ENCODE results near the gene APOL3. TPM values are rescaled to one million over a fixed set of nuclear protein-coding genes. Genes with fewer than 3 reads are reported as not detected.

The APOL3 gene
- total RNA-seq, 1 experiment from 2014 or later, result not detected

DNA sequence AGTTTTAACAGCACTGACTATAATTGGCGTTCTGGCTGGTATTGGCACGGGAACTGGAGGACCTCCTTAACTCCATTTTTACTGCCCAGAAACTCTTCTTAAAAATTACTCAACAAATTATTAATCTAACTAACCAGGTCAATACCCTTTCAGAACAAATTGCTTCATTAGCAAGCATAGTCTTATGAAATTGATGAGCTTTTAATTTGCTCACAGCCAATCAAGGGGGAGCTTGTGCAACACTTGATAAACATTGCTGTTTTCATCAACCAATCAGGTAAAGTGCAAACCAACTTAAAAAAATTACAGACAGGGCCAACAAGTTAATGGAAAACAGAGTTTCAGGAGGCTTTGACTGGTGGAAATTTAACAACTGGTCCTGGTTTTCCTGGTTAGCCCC is 4.6 kb upstream of the APOL3 start:
- no peaks in the 10 kb centered on the region for H3K27me3 ChIP-seq (ENCODE audit: insufficient read depth, low read length)
- no CpG with 5 or more reads among the region's 2 CpGs for WGBS (ENCODE audit: extremely low coverage, insufficient read length, low lambda C conversion rate)
- no peak overlapping the region for H2BK20ac ChIP-seq (ENCODE audit: low read depth, low read length, poor library complexity, severe bottlenecking)
- Mint-ChIP-seq H3K4me3 (no peak overlapping the region), H3K9me3 (peaks cover 4 to 9% of the 10 kb centered on the region in 2 experiments), H3K4me1 (peaks cover 10 to 15% of the 10 kb centered on the region in 2 experiments), H3K36me3 (ENCODE audit: insufficient read depth in 1 of 3, low read depth in 3 of 3) (peaks cover 4 to 7% (median 5%) of the 10 kb centered on the region in 3 experiments; a peak in 5 of 7 replicates), H3K27me3 (ENCODE audit: low read depth) (peaks cover 7% of the 10 kb centered on the region), H3K27ac (no peak overlapping the region)
- TF ChIP-seq, protein P1, sequence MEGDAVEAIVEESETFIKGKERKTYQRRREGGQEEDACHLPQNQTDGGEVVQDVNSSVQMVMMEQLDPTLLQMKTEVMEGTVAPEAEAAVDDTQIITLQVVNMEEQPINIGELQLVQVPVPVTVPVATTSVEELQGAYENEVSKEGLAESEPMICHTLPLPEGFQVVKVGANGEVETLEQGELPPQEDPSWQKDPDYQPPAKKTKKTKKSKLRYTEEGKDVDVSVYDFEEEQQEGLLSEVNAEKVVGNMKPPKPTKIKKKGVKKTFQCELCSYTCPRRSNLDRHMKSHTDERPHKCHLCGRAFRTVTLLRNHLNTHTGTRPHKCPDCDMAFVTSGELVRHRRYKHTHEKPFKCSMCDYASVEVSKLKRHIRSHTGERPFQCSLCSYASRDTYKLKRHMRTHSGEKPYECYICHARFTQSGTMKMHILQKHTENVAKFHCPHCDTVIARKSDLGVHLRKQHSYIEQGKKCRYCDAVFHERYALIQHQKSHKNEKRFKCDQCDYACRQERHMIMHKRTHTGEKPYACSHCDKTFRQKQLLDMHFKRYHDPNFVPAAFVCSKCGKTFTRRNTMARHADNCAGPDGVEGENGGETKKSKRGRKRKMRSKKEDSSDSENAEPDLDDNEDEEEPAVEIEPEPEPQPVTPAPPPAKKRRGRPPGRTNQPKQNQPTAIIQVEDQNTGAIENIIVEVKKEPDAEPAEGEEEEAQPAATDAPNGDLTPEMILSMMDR (conservative IDR thresholded peaks at IDR 0.05), result no peak
- DNase-seq, result no peak
- H3K4me1 ChIP-seq (ENCODE audit: insufficient read depth, low read length), result no peaks in the 10 kb centered on the region
- H2AFZ ChIP-seq (ENCODE audit: low read length), result no peak overlapping the region
- H2BK120ac ChIP-seq (ENCODE audit: low read depth, low read length, poor library complexity, severe bottlenecking), result no peak overlapping the region
- no peaks in the 10 kb centered on the region for H3K23me2 ChIP-seq (ENCODE audit: insufficient read length, low read depth, low read length, poor library complexity, severe bottlenecking)
- no peak overlapping the region for H2AK5ac ChIP-seq (ENCODE audit: insufficient read length, low read length)
- H3K9ac ChIP-seq (ENCODE audit: extremely low read depth, insufficient read length, low read length), result no peak overlapping the region
- H3K79me1 ChIP-seq (ENCODE audit: insufficient read depth, low read depth, low read length, poor library complexity, severe bottlenecking), result no peaks in the 10 kb centered on the region
- no peak overlapping the region for H2BK5ac ChIP-seq (ENCODE audit: insufficient read length, low read length)
- no peak overlapping the region for H3K14ac ChIP-seq (ENCODE audit: insufficient read depth, low read length)
- no peak overlapping the region for H3K56ac ChIP-seq (ENCODE audit: insufficient read length, low read depth, low read length)
- no peaks in the 10 kb centered on the region for H4K20me1 ChIP-seq (ENCODE audit: control insufficient read depth, insufficient read depth, insufficient read length)
- no peak overlapping the region for H4K5ac ChIP-seq (ENCODE audit: insufficient read length, low read depth, low read length)
- H4K8ac ChIP-seq (replicated peaks; ENCODE audit: insufficient read length, low read depth, low read length), result no peak overlapping the region
- H2BK12ac ChIP-seq (ENCODE audit: insufficient read length, low read depth, low read length), result no peak overlapping the region
- no peak overlapping the region for H3K27ac ChIP-seq (ENCODE audit: insufficient read length, low read depth, low read length)
- H3K4me2 ChIP-seq (ENCODE audit: insufficient read depth, insufficient read length, low read length), result no peak overlapping the region
- no peak overlapping the region for H4K91ac ChIP-seq (ENCODE audit: insufficient read length, low read depth, low read length)
- H2BK15ac ChIP-seq (ENCODE audit: low read depth, low read length), result no peak overlapping the region
- H3K9me3 ChIP-seq (ENCODE audit: control insufficient read depth, low read depth, low read length), result no peaks in the 10 kb centered on the region
- no peak overlapping the region for H3K23ac ChIP-seq (ENCODE audit: insufficient read length, low read depth, low read length)
- H3K4ac ChIP-seq (ENCODE audit: low read depth, low read length), result no peak overlapping the region
- H3T11ph ChIP-seq (ENCODE audit: low read length), result no peak overlapping the region
- H3K79me2 ChIP-seq (ENCODE audit: insufficient read depth, low read length), result no peaks in the 10 kb centered on the region
- no peak overlapping the region for H3K18ac ChIP-seq (ENCODE audit: insufficient read length, low read depth, low read length)
